ENCODE data around the gene CXCL16.

CXCL16 gene

GRCh38 chr17:4741544-4741943, 1.8 kb upstream of the CXCL16 start:
- no peak overlapping the region for H3K27ac ChIP-seq
- TF ChIP-seq CTCF (conservative IDR thresholded peaks at IDR 0.05), result no peak

GRCh38 chr17:4740584-4740983, 856 bp upstream of the CXCL16 start:
- no peak for TF ChIP-seq CTCF (conservative IDR thresholded peaks at IDR 0.05)
- H3K27ac ChIP-seq, result no peak overlapping the region

GRCh38 chr17:4740025-4740351, 260 bp upstream of the CXCL16 start:
- no peak for TF ChIP-seq CTCF (conservative IDR thresholded peaks at IDR 0.05)
- peak overlapping the region; percentile 66 for H3K27ac ChIP-seq

GRCh38 chr17:4738136-4739121, 1.3 kb downstream of the CXCL16 start:
- peak overlapping the region; percentile 66 for H3K27ac ChIP-seq
- no peak for TF ChIP-seq CTCF (conservative IDR thresholded peaks at IDR 0.05)

GRCh38 chr17:4735876-4736651, 3.7 kb downstream of the CXCL16 start:
- TF ChIP-seq CTCF (conservative IDR thresholded peaks at IDR 0.05), result no peak
- no peak overlapping the region for H3K27ac ChIP-seq

- no peak overlapping the region for H3K27ac ChIP-seq
- no peak for TF ChIP-seq CTCF (conservative IDR thresholded peaks at IDR 0.05)
These were observed 4.8 kb downstream of the CXCL16 start for GRCh38 chr17:4734857-4735475.

GRCh38 chr17:4733073-4733531, 6.6 kb downstream of the CXCL16 start:
- no peak overlapping the region for H3K27ac ChIP-seq
- no peak for TF ChIP-seq CTCF (conservative IDR thresholded peaks at IDR 0.05)
